Mononuclear cell (primary cell): ENCODE data around the gene DCDC2C. TPM values are rescaled to one million over a fixed set of nuclear protein-coding genes. Genes with fewer than 3 reads are reported as not detected.

Experiments used
- H3K27me3 ChIP-seq: 2 replicates; pipeline ENCODE4 v1.6.0; 2011; ENCODE audit warnings: low read length, control low read depth; ENCODE audit not compliant: insufficient read depth
- H3K4me1 ChIP-seq: 2 replicates; pipeline ENCODE4 v1.5.1; 2011; ENCODE audit warnings: mild to moderate bottlenecking, low read length, control low read depth; ENCODE audit not compliant: insufficient read depth
- H3K4me3 ChIP-seq: 2 replicates; pipeline ENCODE4 v1.5.1; 2011; ENCODE audit warnings: mild to moderate bottlenecking, low read length, moderate library complexity
- H3K9me3 ChIP-seq: 2 replicates; pipeline ENCODE4 v1.5.1; 2011; ENCODE audit warnings: low read depth, mild to moderate bottlenecking, control low read depth, low read length
- total RNA-seq: library from RNA; depleted of rRNA; stranded (reverse); fragments of >200 nt; gene quantifications from one replicate; pipeline ENCODE4 v1.2.3, GENCODE V29; 2012

DCDC2C gene
- total RNA-seq, 1 donor = not detected

DNA sequence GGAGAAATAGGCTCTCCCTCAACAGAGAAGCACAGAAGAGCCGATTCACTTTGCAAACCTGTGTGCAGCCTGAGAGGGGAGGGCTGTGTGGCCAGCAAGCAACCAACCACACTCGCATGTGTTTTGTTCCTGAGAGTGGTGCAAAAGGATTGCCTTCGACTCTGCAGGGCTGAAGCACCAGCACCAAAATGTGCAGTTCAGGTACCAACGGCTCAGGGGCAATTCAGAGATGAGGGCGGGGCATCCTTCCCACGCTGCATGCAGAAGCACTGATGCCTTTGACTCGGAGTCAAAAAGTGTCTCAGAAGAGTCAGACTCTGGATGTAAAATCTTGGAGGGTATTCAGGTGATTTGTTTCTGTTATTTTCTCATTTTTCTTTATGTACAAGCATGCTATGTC, 55.5 kb downstream of the DCDC2C start:
- Histone ChIP-seq H3K27me3 (no peaks in the 10 kb centered on the region), H3K4me1 (no peaks in the 10 kb centered on the region), H3K4me3 (no peak overlapping the region)

DNA sequence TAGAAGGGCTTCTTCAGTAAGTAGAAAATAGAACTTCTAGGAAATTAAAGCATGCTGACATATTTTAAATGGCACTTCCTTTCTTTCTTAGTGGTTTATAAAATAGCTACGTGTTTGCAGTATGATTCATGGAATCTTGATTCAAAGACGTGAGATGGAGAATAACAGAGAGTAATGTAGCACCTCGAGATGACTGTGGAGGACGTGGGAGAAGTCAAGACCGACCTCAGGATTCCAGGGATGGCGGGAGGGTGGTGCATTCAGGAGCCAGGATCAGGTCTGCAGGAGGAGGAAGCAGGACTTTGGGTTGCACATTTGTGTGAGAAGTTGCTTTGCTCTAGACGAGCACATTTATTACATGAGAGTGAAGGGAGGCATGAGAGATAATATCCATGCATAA, 56.0 kb downstream of the DCDC2C start:
- no peaks in the 10 kb centered on the region for H3K4me1 ChIP-seq
- H3K4me3 ChIP-seq = no peak overlapping the region
- no peaks in the 10 kb centered on the region for H3K27me3 ChIP-seq
- H3K9me3 ChIP-seq = peaks cover 8% of the 10 kb centered on the region

More for the DNA sequence above, 55.5 kb downstream of the DCDC2C start:
- peaks cover 8% of the 10 kb centered on the region for H3K9me3 ChIP-seq

DNA sequence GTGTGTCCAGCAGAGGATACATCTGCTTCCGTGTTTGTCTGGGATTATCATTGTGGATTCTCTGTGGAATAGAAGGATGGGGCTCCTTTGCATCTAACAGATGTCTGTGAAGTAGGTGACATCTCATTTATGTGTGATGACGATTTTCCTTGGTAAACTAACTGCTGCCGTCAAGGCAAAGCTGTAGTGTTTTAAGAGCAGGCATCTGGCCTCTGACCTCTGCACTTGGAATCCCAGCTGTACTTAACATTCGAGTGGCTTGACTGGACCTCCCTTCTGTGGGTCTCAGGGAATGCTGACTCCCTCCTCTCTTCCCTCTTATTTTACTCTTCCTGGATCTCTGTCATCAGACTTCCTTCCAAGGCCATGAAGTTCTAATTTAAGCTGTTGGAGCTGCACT, 56.4 kb downstream of the DCDC2C start:
- no peaks in the 10 kb centered on the region for H3K27me3 ChIP-seq

DNA sequence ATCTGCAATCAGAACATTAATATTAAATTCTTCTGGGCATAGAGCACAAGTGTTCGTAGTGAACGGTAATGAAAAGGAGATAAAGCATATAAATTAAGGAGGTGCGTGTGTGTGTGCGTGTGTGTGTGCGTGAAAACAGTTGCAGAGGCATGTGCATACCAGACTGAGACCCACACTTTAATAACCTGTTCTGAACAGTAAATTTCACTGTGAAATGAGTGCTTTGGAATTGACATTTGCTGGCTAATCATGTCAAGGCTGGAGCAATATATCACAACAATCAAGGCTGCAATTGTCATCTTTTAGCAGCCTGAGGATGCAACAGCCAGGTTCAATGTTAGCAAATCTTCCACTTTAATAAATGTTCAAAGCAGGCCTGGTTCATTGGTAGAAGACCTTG, 57.9 kb downstream of the DCDC2C start:
- Histone ChIP-seq H3K9me3 (no peaks in the 10 kb centered on the region), H3K27me3 (no peaks in the 10 kb centered on the region), H3K4me3 (no peak overlapping the region), H3K4me1 (no peaks in the 10 kb centered on the region)

More for the DNA sequence above, 56.4 kb downstream of the DCDC2C start:
- Histone ChIP-seq H3K4me1 (no peaks in the 10 kb centered on the region), H3K4me3 (no peak overlapping the region), H3K9me3 (peaks cover 8% of the 10 kb centered on the region)

- Histone ChIP-seq H3K9me3 (no peaks in the 10 kb centered on the region), H3K4me3 (no peak overlapping the region), H3K27me3 (no peaks in the 10 kb centered on the region), H3K4me1 (no peaks in the 10 kb centered on the region)
Observed at GRCh38 chr2:3762771-3763447, 59.5 kb downstream of the DCDC2C start.

- Histone ChIP-seq H3K27me3 (no peaks in the 10 kb centered on the region), H3K9me3 (no peaks in the 10 kb centered on the region), H3K4me1 (no peaks in the 10 kb centered on the region), H3K4me3 (no peak overlapping the region)
Observed at GRCh38 chr2:3766824-3767223, 63.4 kb downstream of the DCDC2C start.

DNA sequence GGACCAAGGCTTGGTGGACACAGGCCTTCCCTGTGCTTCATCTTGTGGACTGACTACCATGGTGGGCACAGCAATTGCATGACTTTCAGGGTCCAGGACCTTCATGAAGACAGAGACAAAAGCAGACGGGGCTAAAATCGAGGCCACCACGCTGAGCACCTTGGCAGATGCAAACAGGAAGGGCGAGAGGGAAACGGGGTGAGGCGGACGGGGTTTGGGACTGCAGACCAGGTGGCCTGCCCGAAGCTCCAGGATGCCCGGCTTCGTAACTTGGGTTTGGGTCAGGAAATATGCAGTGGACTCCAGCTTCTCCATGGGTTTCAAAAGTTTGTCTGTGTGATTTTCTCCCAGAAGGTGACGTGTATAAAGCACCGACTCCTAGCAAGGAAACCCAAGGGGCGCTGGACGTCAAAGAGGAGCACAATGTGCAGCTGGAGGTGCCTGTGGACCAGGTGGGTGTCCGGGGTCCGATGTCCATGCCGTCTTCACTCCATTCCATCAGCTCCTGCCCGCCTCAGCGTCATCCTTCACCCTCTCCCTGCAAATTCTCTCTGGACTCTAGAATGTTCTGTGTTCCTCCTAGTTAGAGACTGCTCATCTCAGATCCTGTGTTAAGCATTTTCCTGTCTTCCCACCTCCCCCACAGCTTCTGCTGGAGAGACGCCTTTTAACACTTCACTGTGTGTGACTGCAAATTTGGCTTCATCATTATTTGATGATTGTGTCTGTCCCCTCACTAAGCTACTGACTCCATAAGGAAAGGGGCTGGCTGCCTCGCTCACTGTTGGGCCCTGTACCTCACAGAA, 65.8 kb downstream of the DCDC2C start:
- no peak overlapping the region for H3K4me3 ChIP-seq
- no peaks in the 10 kb centered on the region for H3K4me1 ChIP-seq
- no peaks in the 10 kb centered on the region for H3K27me3 ChIP-seq
- no peaks in the 10 kb centered on the region for H3K9me3 ChIP-seq

- no peaks in the 10 kb centered on the region for H3K4me1 ChIP-seq
- H3K9me3 ChIP-seq = no peaks in the 10 kb centered on the region
Observed at GRCh38 chr2:3769766-3770165, 66.4 kb downstream of the DCDC2C start.

DNA sequence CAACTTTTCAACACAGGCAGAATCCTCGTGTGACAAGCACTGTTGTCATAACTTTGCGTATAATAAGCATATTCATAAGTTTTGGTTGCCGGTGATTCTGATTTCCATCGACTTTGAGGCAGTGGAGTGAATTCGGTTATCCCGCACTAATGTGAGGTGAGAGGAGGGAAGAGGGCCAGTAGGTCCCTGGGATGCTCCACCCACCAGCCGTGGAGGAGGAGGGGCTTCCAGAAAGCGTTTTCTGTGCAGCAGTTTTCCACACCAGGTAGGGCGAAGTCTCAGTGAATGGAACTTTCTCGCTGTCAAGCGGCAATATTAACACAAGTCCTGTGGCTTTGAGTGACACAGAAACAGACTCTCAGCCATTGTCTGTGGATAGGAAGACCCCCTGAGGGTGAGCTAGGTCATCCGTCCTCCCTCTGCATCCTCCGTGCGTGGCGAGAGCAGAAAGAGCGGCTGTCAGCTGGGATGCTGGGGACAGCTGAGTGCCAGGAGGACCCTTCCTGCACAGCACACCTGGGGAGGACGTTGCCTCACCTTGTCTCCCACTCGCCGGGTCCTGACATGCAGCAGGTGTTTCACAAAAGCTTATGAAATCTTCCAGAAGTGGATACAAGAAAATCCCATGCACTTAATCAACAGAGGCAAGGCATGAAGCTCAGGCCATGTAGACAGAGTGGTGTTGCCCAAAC, 67.5 kb downstream of the DCDC2C start:
- Histone ChIP-seq H3K4me1 (no peaks in the 10 kb centered on the region), H3K9me3 (no peaks in the 10 kb centered on the region), H3K4me3 (no peak overlapping the region), H3K27me3 (no peaks in the 10 kb centered on the region)

More at GRCh38 chr2:3769766-3770165, 66.4 kb downstream of the DCDC2C start:
- H3K27me3 ChIP-seq = no peaks in the 10 kb centered on the region
- H3K4me3 ChIP-seq = no peak overlapping the region

GRCh38 chr2:3771576-3771975, 68.2 kb downstream of the DCDC2C start:
- Histone ChIP-seq H3K4me3 (no peak overlapping the region), H3K9me3 (no peaks in the 10 kb centered on the region), H3K27me3 (no peaks in the 10 kb centered on the region), H3K4me1 (no peaks in the 10 kb centered on the region)

GRCh38 chr2:3774336-3774735, 71.0 kb downstream of the DCDC2C start:
- Histone ChIP-seq H3K4me1 (no peaks in the 10 kb centered on the region), H3K4me3 (no peak overlapping the region), H3K27me3 (no peaks in the 10 kb centered on the region), H3K9me3 (no peaks in the 10 kb centered on the region)

- no peaks in the 10 kb centered on the region for H3K27me3 ChIP-seq
- H3K4me3 ChIP-seq = no peak overlapping the region
- no peaks in the 10 kb centered on the region for H3K9me3 ChIP-seq
- H3K4me1 ChIP-seq = no peaks in the 10 kb centered on the region
Observed at GRCh38 chr2:3776311-3776710, 72.9 kb downstream of the DCDC2C start.

GRCh38 chr2:3777966-3778365, 74.6 kb downstream of the DCDC2C start:
- no peak overlapping the region for H3K4me3 ChIP-seq
- H3K9me3 ChIP-seq = no peaks in the 10 kb centered on the region
- no peaks in the 10 kb centered on the region for H3K4me1 ChIP-seq
- H3K27me3 ChIP-seq = no peaks in the 10 kb centered on the region

DNA sequence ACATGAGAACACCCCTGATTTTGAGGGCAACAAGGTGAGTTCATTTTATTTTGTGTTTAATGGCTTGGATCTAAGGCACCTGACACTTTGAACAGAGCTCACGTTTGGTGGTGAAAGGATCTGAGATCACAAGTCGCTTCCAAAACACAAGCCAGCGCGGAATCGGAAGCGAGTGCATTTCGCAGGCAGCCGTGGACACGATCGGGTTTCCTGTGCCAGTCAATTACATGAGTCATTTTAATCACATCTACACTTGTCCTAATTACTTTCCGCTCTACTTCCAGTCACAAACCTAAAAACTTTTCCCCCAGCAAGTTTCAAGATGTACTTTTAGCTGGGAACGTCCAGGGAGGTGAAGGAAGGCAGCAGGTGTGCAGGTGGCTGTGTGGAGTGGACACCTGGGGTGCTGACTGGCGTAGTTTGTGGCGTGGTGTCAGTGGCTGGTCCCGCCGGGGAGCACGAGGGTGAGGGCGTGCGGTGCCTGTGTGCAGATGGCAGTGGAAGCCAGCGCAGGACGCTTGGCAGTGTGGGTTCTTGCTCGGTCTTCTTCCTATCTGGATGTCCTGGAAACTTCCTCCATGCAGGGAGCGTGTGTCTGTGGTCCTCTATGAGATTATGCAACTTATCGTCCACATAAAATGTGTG, 75.6 kb downstream of the DCDC2C start:
- Histone ChIP-seq H3K4me1 (no peaks in the 10 kb centered on the region), H3K27me3 (no peaks in the 10 kb centered on the region), H3K9me3 (no peaks in the 10 kb centered on the region), H3K4me3 (no peak overlapping the region)

DNA sequence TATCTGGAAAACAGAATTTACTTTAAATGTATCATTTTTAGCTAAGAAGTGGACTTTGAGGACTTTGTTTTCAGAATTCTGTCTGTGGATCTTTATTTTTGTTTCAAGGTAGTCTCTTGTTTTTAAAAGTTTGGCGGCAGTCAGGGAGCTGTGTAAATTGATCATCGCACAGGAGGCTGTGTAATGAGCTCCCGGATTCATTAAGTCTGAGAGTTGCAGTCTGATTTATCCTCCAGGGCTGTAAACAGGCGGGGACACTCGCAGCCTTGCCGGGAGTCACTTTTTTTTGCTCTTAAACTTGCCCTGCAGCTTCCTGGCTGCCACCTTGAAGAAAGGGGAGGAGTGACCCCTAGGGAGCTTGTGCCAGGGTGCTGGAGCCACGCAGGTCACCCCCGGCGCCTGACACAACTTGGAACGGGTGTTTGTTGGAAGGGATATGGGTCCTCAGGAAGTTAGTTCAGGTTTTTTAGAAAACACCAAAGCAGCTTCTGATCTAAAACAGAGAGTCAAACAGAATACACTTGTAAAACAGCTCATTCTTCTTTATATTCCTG, 76.2 kb downstream of the DCDC2C start:
- Histone ChIP-seq H3K4me3 (no peak overlapping the region), H3K27me3 (no peaks in the 10 kb centered on the region), H3K9me3 (no peaks in the 10 kb centered on the region), H3K4me1 (no peaks in the 10 kb centered on the region)
